22Rv1 (cell line): Measurements from ENCODE around the gene WWOX.

Experiments
- CTCF ChIP-seq: fragments of 450-650 bp; IDR thresholded peaks from 2 replicates; pipeline ENCODE4 v1.5.1; 2017; ENCODE audit warnings: mild to moderate bottlenecking
- ZFX ChIP-seq: fragments of 450-650 bp; IDR thresholded peaks from 2 replicates; pipeline ENCODE4 v1.6.1; 2017; ENCODE audit warnings: antibody characterized with exemption, borderline replicate concordance

DNA sequence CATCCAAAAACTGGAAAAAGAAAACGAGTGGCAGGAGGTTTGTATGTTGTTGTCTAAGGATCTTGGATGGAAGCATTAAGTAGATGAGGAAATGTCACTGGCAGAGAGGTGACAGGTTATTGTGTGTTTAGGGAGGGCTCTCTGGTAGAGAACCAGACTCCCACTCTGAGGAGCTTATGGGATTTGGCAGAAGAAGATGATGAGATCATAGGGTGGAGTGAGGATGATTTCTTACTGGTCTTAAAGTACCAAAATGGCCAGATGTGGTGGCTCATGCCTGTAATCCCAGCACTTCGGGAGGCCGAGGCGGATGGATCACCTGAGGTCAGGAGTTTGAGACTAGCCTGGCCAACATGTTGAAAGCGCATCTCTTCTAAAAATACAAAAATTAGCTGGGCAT lies 9.0 kb downstream of the WWOX start:
- TF ChIP-seq CTCF: no peak
- TF ChIP-seq ZFX: no peak
